HCEC 1CT (cell line): ENCODE data around the gene MYL3.
A peak's percentile ranks its signal among the peaks of the same experiment; 100 is the strongest.

Source experiments
- DNase-seq: peaks from one replicate; pipeline ENCODE4 v3.0.0-alpha.2; 2017

MYL3 gene

GRCh38 chr3:46882377-46883053 is 19.3 kb upstream of the MYL3 start:
- DNase-seq = no peak

- DNase-seq = no peak
Measured at GRCh38 chr3:46881596-46882376, 18.5 kb upstream of the MYL3 start.

- no peak for DNase-seq
Measured at GRCh38 chr3:46880884-46881595, 17.8 kb upstream of the MYL3 start.

- no peak for DNase-seq
Measured at GRCh38 chr3:46878781-46879436, 15.7 kb upstream of the MYL3 start.

- DNase-seq = no peak
Measured at GRCh38 chr3:46877406-46878125, 14.3 kb upstream of the MYL3 start, which contains the start of gene PTH1R. Gene PTH1R (plus strand): TSS chr3:46877721. CDS start chr3:46883560, 5,839 bp downstream.

- no peak for DNase-seq
Measured at GRCh38 chr3:46876313-46877300, 13.4 kb upstream of the MYL3 start.

GRCh38 chr3:46875560-46875959 is 12.3 kb upstream of the MYL3 start:
- DNase-seq = no peak

GRCh38 chr3:46874430-46874829 is 11.2 kb upstream of the MYL3 start:
- DNase-seq = no peak

- no peak for DNase-seq
Measured at GRCh38 chr3:46873521-46873920, 10.3 kb upstream of the MYL3 start.

GRCh38 chr3:46871222-46871621 is 8.0 kb upstream of the MYL3 start:
- no peak for DNase-seq

GRCh38 chr3:46870651-46871050 is 7.4 kb upstream of the MYL3 start:
- no peak for DNase-seq

GRCh38 chr3:46869440-46869839 is 6.2 kb upstream of the MYL3 start:
- DNase-seq = no peak

GRCh38 chr3:46868948-46869347 is 5.7 kb upstream of the MYL3 start:
- DNase-seq = no peak

GRCh38 chr3:46868287-46868686 is 5.0 kb upstream of the MYL3 start:
- DNase-seq = no peak

- no peak for DNase-seq
Measured at GRCh38 chr3:46867550-46867898, 4.3 kb upstream of the MYL3 start.

GRCh38 chr3:46866720-46867549 is 3.7 kb upstream of the MYL3 start:
- DNase-seq = peak; percentile 10

GRCh38 chr3:46866032-46866595 is 2.9 kb upstream of the MYL3 start:
- no peak for DNase-seq

- DNase-seq = no peak
Measured at GRCh38 chr3:46865546-46865945, 2.3 kb upstream of the MYL3 start.

GRCh38 chr3:46865031-46865507 is 1.8 kb upstream of the MYL3 start:
- peak; percentile 10 for DNase-seq
